SKM-1 treated with dmso at 0.1 percent for 144 hours (cell line): ENCODE measurements around the gene KCNJ6.
"Not testable (repeated sequence)": the region's sequence is repeated elsewhere in the genome, so short reads cannot be mapped to it uniquely, and the experiment has no call there.

Experiments
- DNase-seq: peaks from one replicate; lab custom pipeline; 2025; ENCODE audit not compliant: unreplicated experiment; lab: John Stamatoyannopoulos, UW

KCNJ6 gene, protein sequence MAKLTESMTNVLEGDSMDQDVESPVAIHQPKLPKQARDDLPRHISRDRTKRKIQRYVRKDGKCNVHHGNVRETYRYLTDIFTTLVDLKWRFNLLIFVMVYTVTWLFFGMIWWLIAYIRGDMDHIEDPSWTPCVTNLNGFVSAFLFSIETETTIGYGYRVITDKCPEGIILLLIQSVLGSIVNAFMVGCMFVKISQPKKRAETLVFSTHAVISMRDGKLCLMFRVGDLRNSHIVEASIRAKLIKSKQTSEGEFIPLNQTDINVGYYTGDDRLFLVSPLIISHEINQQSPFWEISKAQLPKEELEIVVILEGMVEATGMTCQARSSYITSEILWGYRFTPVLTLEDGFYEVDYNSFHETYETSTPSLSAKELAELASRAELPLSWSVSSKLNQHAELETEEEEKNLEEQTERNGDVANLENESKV

DNA sequence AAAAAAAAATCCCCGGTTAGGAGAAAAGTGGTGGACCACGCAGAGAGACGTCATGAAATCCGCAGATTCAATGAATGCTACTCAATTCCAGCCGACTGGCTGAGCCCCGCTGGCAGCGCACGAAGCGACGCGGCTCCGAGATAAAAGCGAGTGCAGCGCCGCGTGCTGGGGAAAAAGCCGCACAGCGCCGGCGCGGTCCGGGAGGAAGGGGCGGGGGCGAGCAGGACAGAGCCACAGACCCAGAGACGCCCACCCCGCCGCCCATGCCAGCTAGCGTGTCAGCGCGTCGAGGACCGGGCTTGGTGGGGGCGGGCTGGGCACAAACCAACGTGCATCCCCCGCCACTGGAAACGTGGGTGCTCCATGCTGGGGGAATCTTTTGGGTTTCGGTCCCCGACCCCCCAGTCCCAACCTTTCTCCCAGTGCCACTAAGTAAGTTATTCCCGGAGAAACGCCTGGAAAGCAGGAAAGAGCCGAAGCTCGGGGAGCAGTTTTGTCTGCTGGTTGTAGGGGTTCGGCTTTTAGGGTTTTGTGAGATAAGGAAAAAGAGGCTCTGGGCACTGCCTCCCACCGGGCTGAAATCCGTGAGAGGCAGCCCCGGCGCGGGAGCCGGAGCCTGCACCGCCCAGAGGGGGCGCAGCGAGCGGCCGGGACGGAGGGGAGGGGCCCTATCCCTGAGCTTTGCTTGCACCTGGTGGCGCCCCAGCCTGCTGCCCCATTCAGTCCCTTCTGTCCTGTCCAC lies at the start of gene KCNJ6:
TSS of gene KCNJ6 (minus strand) at position 148 of the 742 bp plus-strand sequence. CDS start 75,775 bp downstream, outside the sequence.
- peak; percentile 7 for DNase-seq

DNA sequence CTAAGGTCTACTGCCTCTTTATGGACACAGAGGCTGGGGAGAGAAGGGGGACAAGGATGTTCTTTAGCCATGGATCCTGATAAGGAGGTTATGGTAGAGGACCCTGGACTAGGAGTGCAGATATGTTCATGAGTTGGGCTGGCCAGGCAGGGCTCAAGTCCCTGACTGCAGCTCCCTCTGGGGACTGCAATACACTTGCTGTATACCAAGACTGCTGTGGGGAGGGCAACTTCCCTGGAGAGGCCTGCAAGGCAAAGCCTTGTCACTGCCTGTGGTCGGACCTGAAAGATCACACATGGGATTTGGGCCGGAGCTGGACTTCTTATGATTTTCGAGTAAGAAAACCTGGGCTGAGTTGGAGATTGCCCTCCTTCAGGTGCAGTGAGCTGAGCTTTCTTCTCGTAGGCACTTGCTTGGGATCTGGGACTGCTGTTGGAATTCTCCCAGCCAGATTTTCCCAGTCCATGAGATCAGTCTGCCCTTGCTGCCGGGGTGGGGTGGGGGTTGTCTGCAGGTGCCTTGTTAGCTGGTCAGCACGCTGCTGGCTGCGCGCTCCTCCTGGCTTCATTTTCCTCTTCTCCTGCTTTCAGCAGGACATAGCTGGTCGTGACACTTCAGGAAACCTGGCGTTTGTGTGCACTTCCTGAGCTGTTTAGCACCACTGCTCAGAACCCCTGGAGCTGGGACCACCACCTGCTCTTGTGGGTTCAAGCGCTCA lies 49.0 kb upstream of the KCNJ6 start:
- DNase-seq: no peak

DNA sequence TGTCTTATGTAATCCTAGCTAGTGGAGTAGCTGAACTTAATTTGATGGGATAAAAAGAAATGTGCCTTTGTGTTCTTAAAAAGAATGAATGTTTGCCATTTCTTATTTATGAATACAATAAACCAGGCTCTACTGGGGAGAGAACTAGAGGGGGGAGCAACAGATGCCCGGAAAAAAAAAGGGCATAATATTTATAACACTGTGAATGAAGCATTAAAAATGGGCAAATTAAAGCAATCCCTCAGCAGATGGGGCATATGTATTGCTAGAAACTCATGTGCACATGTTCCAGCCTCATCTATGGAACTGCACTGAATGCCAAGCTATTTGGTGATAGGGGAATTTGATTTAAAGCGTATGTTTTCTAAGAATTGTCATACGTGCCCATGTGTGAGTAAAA lies 42.3 kb upstream of the KCNJ6 start:
- no peak for DNase-seq

DNA sequence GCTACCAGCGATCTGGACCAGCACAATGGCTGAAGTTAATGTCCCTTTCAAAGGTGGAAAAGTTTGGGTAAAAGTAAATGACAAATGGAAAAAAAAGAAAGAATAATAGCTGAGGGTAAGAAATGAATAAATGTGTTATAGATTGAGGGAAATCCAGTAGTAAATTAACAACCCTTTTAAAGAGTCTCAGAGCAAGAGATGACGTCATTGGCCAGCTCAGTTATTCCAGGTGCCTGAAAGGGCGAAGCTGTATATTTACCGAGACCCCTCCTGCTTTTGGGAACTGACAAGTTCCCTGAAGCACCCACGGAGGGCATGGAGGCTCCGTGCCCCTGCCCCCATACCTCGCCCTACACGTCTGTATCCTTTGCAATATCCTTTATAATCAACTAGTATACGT lies 40.5 kb upstream of the KCNJ6 start:
- no peak for DNase-seq

DNA sequence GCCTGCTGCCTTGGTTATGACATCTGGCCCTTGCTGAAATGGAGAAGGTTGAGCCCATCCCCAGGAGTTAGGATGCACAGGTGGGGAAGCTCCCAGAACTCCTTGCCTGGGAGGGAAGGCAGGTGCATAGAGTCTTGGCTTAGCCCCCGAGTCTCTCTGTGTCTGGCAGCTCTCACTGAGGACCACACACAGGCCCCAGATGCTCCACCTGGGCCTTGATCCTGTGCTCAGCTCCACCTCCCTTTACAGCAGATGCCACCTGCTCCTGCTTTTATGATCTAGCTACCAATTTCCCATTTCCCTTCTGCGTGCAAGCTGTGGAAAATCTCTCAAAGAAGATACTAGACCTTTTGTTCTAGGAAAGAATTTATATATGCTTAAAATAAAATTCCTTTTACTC lies 28.8 kb upstream of the KCNJ6 start:
- DNase-seq: no peak

DNA sequence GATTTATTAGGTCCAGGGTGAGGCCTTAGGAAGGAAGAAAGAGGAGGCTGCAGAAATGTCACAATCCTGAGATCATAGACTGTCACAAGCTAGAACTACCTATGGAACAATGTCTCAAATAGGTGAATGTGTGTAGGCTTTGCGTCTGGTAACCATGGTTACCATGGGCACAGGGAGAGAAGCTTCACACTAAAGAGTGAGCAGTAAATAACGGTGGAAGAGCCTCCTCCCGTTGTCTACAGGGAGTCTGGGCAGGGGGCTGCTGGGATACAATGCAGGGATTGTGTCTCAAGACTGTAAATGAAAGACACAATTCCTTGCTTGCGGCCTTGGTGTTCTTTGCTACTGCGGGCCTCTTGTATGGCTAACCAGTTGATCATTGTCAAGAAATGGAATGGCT lies 28.2 kb upstream of the KCNJ6 start:
- DNase-seq: no peak

DNA sequence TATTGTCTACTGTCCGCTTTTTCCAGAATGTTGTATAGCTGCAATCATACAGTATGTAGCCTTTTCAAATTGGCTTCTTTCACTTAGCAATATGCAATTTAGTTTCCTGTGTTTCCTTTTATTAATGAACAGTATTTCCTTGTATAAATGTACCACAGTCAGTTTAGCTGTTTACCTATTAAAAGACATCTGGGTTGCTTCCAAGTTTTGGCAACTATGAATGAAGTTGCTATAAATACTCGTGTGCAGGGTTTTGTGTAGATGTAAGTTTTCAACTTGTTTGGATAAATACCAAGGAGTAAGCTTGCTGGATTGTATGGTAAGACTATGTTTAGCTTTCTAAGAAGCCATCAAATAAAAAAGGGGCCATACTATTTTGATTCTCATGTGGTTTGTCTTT lies 24.4 kb upstream of the KCNJ6 start:
- DNase-seq: no peak

DNA sequence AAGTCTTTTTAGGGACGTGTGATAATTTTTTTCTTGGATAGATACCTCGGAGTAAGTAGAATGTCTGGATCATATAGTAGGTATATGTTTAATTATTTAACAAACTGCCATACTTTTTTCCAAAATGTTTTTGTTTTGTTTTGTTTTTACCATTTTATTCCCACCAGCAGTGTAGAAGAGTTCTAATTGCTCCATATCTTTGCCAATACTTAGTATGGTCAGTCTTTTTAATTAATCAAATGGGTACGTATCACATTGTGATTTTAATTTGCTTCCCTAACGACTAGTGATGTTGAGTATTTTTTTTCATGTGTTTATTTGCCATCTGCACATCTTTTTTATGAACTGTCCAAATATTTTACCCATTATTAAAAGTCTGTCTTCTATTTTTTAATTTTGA lies 23.6 kb upstream of the KCNJ6 start:
- DNase-seq: no peak

DNA sequence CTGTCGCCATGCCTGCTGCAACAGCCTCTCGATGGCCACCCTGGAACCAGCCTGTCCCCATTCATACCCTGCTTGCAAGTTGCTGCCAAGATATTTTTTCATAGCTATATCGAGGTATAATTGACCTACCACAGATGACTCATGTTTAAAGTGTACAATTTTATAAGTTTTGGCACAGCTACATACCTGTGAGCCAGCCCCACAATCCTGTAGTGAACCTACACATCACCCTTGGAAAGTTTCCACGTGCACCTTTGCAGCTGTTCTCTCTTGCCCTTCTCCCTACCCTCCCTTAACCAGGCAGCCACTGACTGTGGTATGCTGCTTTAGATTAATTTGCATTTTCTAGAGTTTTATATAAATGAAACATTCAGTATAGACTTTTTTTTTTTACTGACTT lies 23.0 kb upstream of the KCNJ6 start:
- DNase-seq: no peak

DNA sequence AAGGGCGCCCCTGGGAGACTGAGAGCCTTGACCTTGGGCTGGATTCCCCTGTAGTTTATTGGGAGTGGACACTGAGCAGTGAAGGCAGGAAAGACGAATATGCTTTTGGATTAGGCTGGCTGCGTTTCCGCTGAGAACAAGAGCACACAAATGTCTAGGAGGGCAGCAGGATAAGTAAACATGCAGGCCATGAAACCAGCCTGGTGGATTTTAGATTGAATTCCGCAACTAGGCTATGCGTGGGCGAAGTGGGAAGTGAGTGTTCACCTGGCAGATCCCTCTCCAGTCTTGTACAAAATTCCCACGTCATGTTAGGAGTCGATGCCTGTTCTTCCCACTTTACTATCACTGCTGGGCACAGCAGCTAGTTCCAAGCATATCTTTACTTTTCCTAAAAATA lies 21.4 kb upstream of the KCNJ6 start:
- no peak for DNase-seq

DNA sequence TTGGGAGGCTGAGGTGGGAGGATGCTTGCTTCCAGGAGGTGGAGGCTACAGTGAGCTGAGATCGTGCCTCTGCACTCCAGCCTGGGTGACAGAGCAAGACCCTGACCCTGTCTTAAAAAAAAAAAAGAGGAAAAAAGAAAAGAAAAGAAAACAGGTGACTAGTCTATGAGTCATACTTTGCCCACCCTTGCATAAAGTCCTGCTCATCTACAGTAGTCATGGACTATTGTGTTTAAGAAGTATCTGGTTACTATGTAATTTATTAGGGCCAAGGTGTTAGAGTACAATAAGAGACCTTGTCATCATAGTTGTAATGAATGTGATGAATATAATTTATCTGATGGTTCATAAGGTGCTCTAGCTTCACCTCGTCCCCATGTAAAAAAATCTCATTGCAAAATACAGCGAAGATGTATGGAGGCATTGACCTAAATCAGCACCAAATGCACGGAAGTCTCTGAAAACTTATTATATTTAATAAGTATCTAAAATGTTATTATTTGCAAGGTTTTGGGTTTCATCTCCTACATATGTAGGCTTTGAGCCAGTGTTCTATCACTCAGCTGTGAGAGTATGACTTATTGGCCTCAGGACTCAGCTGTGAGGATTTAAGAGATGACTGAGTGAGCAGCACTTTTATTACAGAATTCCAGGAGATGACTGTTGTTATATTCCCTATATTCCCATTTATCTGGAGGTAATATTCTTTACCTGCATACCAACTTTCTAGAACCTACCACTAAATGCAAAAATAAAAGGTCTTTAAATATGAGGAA lies 19.9 kb upstream of the KCNJ6 start:
- no peak for DNase-seq

DNA sequence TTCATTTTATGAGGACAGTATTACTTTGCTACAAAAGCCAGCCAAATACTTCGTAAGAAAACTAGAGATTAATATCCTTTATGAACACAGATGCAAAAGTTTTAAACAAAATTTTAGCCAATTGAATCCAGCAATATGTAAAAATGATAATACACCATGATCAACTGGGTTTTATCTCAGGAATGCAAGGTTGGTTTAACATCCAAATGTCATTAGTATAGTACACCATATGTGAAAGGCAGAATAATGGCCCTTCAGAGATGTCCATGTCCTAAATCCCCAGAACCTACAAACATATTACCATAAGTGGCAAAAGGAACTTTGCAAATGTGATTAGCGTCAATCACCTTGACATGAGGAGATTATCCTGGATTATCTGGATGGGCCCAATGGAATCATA lies 16.7 kb upstream of the KCNJ6 start:
- no peak for DNase-seq

DNA sequence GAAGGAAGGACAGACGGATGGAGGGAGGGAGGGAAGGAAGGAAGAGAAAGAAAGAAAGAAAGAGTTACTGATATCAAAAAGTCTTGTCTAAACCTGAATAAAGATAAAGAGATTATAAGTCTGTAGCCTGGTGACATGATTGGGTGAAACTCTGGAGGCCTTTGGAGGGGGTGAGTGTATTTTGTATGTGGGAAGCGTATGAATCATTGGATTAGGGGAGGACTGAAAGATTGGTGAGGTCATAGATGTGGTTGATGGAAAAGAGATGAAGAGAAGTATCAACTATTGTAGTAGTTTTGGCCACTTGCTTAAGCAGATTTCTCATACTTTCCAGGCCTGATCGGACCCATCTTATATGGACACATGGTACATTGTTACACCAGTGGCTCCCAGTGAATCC lies 11.5 kb upstream of the KCNJ6 start:
- DNase-seq: no peak

DNA sequence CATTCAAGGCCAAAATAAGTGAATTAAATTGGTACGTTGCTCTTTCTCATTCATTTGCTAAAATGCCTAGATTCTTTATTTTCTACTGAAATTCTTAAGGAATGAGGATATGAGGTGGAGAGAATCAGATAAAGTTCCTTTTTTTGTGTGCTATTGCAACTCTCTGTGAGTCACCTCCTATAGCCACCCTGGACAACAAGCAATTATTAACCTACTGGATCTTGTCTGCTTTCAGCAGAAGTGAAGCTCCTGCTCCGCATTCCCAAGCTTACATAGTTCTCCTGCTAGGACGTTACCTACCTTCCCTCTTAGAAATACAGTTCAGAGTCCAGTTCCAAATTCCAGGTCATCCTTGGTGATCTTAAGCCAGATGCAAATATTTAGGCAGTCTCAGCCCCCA lies 4.8 kb upstream of the KCNJ6 start:
- DNase-seq: no peak

DNA sequence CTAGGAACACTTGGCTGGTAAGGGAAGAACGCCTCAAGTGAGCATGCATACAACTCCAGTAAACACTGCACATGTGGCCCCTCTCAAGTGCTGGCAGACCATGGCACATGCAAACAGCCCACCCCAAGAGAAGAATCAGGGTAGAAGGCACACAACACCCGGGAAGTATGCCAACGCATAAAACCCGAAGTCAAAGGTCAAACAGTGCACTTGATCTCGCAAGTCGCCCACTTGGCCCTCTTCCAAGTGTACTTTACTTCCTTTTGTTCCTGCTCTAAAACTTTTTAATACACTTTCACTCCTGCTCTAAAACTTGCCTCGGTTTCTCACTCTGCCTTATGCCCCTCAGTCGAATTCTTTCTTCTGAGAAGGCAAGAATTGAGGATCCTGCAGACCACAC lies 4.0 kb upstream of the KCNJ6 start:
- not testable (repeated sequence) for DNase-seq

DNA sequence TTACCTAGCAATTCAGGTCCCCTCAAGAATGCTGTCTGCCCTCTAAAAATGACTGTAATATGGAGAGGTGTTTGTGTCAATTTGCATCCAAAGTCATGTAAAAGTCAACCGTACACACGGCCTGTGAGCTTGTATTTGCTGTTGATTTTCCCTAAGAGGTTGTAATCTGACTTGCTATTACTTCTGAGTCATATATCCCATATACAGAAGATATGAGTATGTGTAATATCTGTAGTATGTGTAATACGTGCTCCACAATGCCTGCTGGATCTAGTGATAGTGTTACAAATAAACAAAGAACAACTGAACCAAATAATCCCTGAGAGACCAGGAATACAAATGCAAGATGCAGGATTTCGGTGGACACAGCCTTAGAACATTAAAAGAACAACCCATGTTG lies 1.4 kb upstream of the KCNJ6 start:
- no peak for DNase-seq

DNA sequence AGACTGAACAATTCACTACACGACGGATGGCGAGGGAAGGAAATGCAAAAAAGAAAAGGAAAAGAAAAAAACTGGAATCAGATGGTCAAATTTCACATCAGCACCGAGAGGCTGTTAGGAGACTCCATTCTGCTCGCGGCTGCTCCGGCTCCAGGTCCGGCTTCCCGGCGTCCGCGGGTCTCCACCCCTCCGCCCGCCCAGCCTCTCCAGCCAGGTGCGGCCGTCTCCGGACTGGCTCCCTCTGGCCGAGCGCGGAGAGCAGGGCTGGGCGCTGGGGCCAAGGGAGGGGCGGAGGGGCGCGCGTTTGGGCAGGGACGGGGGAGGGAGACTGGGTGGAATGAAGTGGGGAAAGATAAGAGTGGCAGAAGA lies 332 bp downstream of the KCNJ6 start:
- no peak for DNase-seq

DNA sequence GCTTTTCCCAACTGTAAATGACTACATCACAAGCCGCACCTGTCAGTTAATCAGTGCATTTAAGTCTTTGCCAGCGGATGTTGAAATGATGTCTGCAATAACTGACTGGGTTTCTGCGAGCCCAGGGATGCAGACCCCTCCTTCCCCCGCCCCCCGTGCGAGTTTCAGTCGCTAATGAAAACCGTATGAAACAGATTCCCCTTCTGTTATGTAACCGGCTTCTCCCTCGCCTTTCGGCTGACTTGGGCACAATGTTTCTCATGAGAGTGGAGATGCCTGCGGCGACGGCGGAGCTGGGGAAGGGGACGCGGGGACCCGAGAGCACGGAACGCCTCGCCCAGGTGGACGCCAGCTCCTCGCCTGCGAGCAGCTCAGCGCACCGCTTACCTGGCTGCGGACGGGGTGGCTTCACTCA lies 753 bp downstream of the KCNJ6 start:
- no peak for DNase-seq

DNA sequence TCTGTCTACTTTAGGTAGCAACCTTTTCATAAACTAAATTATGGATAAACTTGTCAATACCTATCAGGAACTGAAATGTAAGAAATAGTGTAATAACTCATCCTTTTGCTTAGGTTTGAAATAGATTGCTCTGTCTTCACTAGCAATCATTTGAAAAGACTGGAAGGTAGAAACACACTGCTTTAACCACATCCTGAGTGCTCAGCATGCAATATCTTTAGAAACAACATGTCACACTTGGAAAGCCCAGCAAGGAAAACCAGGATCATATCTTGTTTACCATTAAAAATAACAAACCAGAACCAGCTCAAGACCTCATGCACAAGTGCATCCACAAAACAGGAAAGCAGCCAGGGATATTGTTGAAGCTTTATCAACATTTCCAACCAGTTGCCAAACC lies 3.6 kb downstream of the KCNJ6 start:
- DNase-seq: no peak

DNA sequence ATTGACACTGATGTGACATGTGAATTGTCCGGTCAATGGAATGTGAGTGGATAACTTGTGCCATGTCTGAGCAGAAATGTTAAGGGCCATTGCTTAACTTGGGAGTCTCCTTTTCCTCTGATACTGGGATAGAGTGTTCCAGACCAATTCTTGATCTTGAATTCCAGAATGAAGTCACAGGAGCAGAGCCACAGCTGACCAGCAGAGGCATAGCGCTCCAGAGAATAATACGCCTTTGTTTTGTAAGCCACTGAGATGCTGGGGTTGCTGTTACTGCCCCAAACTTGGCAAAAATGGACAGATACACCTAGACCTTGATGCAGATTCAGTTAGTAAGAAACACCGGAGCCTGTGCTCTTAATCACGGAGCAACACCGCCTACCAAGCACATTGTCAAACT lies 6.3 kb downstream of the KCNJ6 start:
- no peak for DNase-seq

DNA sequence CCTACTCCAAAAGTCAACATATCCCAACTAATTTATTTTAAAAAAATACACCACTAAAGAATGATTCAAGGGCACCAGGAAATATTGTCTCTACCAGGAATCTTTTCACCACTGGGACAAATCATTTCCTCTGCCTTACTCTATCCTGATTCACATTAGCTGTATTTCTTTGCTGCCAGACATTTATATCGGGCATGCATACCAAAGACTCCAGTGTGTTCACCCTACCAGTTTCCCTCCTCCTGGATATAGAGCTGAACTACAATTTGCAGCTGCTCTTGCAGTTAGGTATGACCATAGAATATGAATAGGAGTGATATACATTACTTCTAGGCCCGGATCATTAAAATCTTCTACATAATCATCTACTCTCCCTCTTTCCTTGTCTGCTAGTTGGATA lies 7.6 kb downstream of the KCNJ6 start:
- no peak for DNase-seq
